IPS-18a (cell line): ENCODE results near the gene MAP3K19.
A peak's percentile ranks its signal among the peaks of the same experiment; 100 is the strongest.

ENCODE experiments used
- H3K27ac ChIP-seq: one replicate; pipeline ENCODE4 v1.5.1; 2013; ENCODE audit warnings: low read length
- H3K27me3 ChIP-seq: one replicate; pipeline ENCODE4 v1.6.1; 2013; ENCODE audit warnings: mild to moderate bottlenecking, low read length; ENCODE audit not compliant: control insufficient read depth, insufficient read depth
- H3K36me3 ChIP-seq: one replicate; pipeline ENCODE4 v1.6.1; 2013; ENCODE audit warnings: low read depth, low read length; ENCODE audit not compliant: control insufficient read depth
- H3K4me1 ChIP-seq: one replicate; pipeline ENCODE4 v1.6.1; 2013; ENCODE audit warnings: low read depth, low read length; ENCODE audit not compliant: control insufficient read depth
- H3K4me3 ChIP-seq: one replicate; pipeline ENCODE4 v1.5.1; 2013; ENCODE audit warnings: low read length
- H3K9ac ChIP-seq: one replicate; pipeline ENCODE4 v1.6.1; 2013; ENCODE audit warnings: mild to moderate bottlenecking, low read length, moderate library complexity
- H3K9me3 ChIP-seq: one replicate; pipeline ENCODE4 v1.6.1; 2013; ENCODE audit warnings: low read depth, low read length; ENCODE audit not compliant: control insufficient read depth

Gene MAP3K19

DNA sequence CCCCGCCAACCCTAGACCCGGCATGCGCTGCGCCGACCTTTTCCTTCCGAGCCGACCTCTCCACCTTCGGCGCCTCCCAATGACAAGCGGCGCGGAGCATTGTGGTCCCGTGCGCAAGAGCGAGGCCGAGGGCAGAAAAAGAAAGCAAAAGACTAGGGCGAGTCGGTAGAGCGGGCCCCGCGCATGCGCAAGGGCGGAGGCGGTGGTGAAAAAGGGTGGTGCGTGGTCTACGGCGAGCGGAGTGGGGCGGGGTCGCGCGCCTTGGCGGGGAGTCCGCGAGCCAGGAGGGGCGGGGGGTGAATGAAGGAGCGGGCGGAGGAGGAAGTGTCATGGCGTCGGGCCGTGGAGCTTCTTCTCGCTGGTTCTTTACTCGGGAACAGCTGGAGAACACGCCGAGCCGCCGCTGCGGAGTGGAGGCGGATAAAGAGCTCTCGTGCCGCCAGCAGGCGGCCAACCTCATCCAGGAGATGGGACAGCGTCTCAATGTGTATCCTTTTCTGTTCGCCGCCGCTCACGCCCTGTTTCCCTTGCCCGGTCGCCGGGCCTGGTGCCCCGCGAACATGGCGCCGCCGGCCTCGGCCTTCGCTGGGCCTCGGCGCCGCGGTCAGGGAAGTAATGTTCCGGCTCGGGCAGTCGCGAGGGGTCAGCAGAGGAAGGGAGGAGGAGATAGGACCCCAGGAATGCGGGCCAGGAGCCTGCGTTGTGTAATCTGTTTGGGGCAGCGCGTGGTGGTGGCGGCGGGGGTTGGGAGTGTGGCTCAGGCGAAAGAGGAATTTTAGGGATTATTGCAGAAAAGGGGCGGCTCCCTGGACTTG is 128.5 kb downstream of the MAP3K19 start, which contains the start of gene CCNT2:
CCNT2 (plus strand) TSS at position 297 of the 815 bp plus-strand sequence; CDS start at position 330, 33 bp downstream.
- H3K27ac ChIP-seq = peak within 1 kb of the TSS; percentile 96
- H3K27me3 ChIP-seq = no peaks in the 10 kb centered on the region
- peaks cover 8% of the 10 kb centered on the region for H3K4me1 ChIP-seq

GRCh38 chr2:134917888-134918525 is 129.2 kb downstream of the MAP3K19 start:
- Histone ChIP-seq H3K27ac (peak overlapping the region; percentile 94), H3K9ac (peak overlapping the region; percentile 87), H3K4me1 (peaks cover 8% of the 10 kb centered on the region), H3K27me3 (no peaks in the 10 kb centered on the region), H3K36me3 (peaks cover 4% of the 10 kb centered on the region), H3K9me3 (no peaks in the 10 kb centered on the region), H3K4me3 (peak overlapping the region; percentile 97)

More for the DNA sequence above, 128.5 kb downstream of the MAP3K19 start, which contains the start of gene CCNT2:
- Histone ChIP-seq H3K36me3 (peaks cover 4% of the 10 kb centered on the region), H3K4me3 (peak within 1 kb of the TSS; percentile 100), H3K9me3 (no peaks in the 10 kb centered on the region), H3K9ac (peak within 1 kb of the TSS; percentile 99)

GRCh38 chr2:134917360-134917865 is 129.8 kb downstream of the MAP3K19 start:
- H3K9ac ChIP-seq = peak overlapping the region; percentile 87
- H3K27me3 ChIP-seq = no peaks in the 10 kb centered on the region
- H3K9me3 ChIP-seq = no peaks in the 10 kb centered on the region
- peaks cover 4% of the 10 kb centered on the region for H3K36me3 ChIP-seq
- H3K4me3 ChIP-seq = peak overlapping the region; percentile 97
- peaks cover 8% of the 10 kb centered on the region for H3K4me1 ChIP-seq
- H3K27ac ChIP-seq = peak overlapping the region; percentile 94
